ENCODE results near the gene CRBN.

The CRBN gene

GRCh38 chr3:3199306-3199705, 19.8 kb upstream of the CRBN start:
- H3K4me1 ChIP-seq (ENCODE audit: low read length) = peaks cover 10% of the 10 kb centered on the region
- no peak for DNase-seq
- H3K27me3 ChIP-seq (replicated peaks; ENCODE audit: insufficient read depth, low read length) = no peaks in the 10 kb centered on the region
- no peak overlapping the region for H3K27ac ChIP-seq (ENCODE audit: low read length)
- no peaks in the 10 kb centered on the region for H3K9me2 ChIP-seq (replicated peaks; ENCODE audit: insufficient read depth, low read length)
- peaks cover 14% of the 10 kb centered on the region for H3F3A ChIP-seq (ENCODE audit: insufficient read depth, low read length)
- no peak overlapping the region for H2AFZ ChIP-seq (ENCODE audit: low read length)
- no peak overlapping the region for H3K4me3 ChIP-seq (ENCODE audit: low read length)
- TF ChIP-seq EZH2phosphoT487 (IDR thresholded peaks at IDR 0.05; ENCODE audit: low read length) (no peak), EZH2 (optimal IDR thresholded peaks at IDR 0.05; ENCODE audit: low read depth, low read length) (no peak), CTCF (IDR thresholded peaks at IDR 0.05; ENCODE audit: low read length) (no peak)
- no peak overlapping the region for H3K4me2 ChIP-seq (ENCODE audit: low read depth, low read length)
- H3K36me3 ChIP-seq (replicated peaks; ENCODE audit: insufficient read depth, low read length) = no peaks in the 10 kb centered on the region
- no peaks in the 10 kb centered on the region for H4K20me1 ChIP-seq (ENCODE audit: insufficient read depth, low read length)
- no peaks in the 10 kb centered on the region for H3K9me3 ChIP-seq (replicated peaks; ENCODE audit: insufficient read depth, low read length)
- no peaks in the 10 kb centered on the region for H3K79me2 ChIP-seq (ENCODE audit: low read length)
- H3K9ac ChIP-seq (ENCODE audit: low read length) = no peak overlapping the region

- TF ChIP-seq EZH2 (optimal IDR thresholded peaks at IDR 0.05; ENCODE audit: low read depth, low read length) (no peak), CTCF (IDR thresholded peaks at IDR 0.05; ENCODE audit: low read length) (peak; percentile 65)
- peak; percentile 26 for DNase-seq
Measured at GRCh38 chr3:3196148-3196861, 16.8 kb upstream of the CRBN start.

GRCh38 chr3:3194861-3195260, 15.4 kb upstream of the CRBN start:
- no peak overlapping the region for H3K9ac ChIP-seq (ENCODE audit: low read length)
- H2AFZ ChIP-seq (ENCODE audit: low read length) = no peak overlapping the region
- no peak overlapping the region for H3K27ac ChIP-seq (ENCODE audit: low read length)
- H3K9me3 ChIP-seq (replicated peaks; ENCODE audit: insufficient read depth, low read length) = no peaks in the 10 kb centered on the region
- H3K4me3 ChIP-seq (ENCODE audit: low read length) = no peak overlapping the region
- no peaks in the 10 kb centered on the region for H3K79me2 ChIP-seq (ENCODE audit: low read length)
- no peaks in the 10 kb centered on the region for H3K9me2 ChIP-seq (replicated peaks; ENCODE audit: insufficient read depth, low read length)
- H3K27me3 ChIP-seq (replicated peaks; ENCODE audit: insufficient read depth, low read length) = no peaks in the 10 kb centered on the region
- no peaks in the 10 kb centered on the region for H3K4me1 ChIP-seq (ENCODE audit: low read length)
- no peak for DNase-seq
- no peaks in the 10 kb centered on the region for H3K36me3 ChIP-seq (replicated peaks; ENCODE audit: insufficient read depth, low read length)
- no peaks in the 10 kb centered on the region for H4K20me1 ChIP-seq (ENCODE audit: insufficient read depth, low read length)
- H3K4me2 ChIP-seq (ENCODE audit: low read depth, low read length) = no peak overlapping the region
- TF ChIP-seq EZH2phosphoT487 (IDR thresholded peaks at IDR 0.05; ENCODE audit: low read length) = no peak
- no peak for TF ChIP-seq CTCF (IDR thresholded peaks at IDR 0.05; ENCODE audit: low read length)
- no peak for TF ChIP-seq EZH2 (optimal IDR thresholded peaks at IDR 0.05; ENCODE audit: low read depth, low read length)
- no peaks in the 10 kb centered on the region for H3F3A ChIP-seq (ENCODE audit: insufficient read depth, low read length)

More at GRCh38 chr3:3196148-3196861, 16.8 kb upstream of the CRBN start:
- no peaks in the 10 kb centered on the region for H3K79me2 ChIP-seq (ENCODE audit: low read length)
- H3K9me2 ChIP-seq (replicated peaks; ENCODE audit: insufficient read depth, low read length) = no peaks in the 10 kb centered on the region
- H3K4me1 ChIP-seq (ENCODE audit: low read length) = peaks cover 6% of the 10 kb centered on the region
- H3K27ac ChIP-seq (ENCODE audit: low read length) = no peak overlapping the region
- no peaks in the 10 kb centered on the region for H3K27me3 ChIP-seq (replicated peaks; ENCODE audit: insufficient read depth, low read length)
- no peak overlapping the region for H3K4me2 ChIP-seq (ENCODE audit: low read depth, low read length)
- H4K20me1 ChIP-seq (ENCODE audit: insufficient read depth, low read length) = no peaks in the 10 kb centered on the region
- H2AFZ ChIP-seq (ENCODE audit: low read length) = no peak overlapping the region
- no peak overlapping the region for H3K4me3 ChIP-seq (ENCODE audit: low read length)
- H3K9ac ChIP-seq (ENCODE audit: low read length) = no peak overlapping the region
- H3K9me3 ChIP-seq (replicated peaks; ENCODE audit: insufficient read depth, low read length) = no peaks in the 10 kb centered on the region
- H3F3A ChIP-seq (ENCODE audit: insufficient read depth, low read length) = peaks cover 5% of the 10 kb centered on the region
- H3K36me3 ChIP-seq (replicated peaks; ENCODE audit: insufficient read depth, low read length) = no peaks in the 10 kb centered on the region

All from MM.1S (cell line).